ENCODE measurements around the gene KCNA5.

KCNA5 gene

DNA sequence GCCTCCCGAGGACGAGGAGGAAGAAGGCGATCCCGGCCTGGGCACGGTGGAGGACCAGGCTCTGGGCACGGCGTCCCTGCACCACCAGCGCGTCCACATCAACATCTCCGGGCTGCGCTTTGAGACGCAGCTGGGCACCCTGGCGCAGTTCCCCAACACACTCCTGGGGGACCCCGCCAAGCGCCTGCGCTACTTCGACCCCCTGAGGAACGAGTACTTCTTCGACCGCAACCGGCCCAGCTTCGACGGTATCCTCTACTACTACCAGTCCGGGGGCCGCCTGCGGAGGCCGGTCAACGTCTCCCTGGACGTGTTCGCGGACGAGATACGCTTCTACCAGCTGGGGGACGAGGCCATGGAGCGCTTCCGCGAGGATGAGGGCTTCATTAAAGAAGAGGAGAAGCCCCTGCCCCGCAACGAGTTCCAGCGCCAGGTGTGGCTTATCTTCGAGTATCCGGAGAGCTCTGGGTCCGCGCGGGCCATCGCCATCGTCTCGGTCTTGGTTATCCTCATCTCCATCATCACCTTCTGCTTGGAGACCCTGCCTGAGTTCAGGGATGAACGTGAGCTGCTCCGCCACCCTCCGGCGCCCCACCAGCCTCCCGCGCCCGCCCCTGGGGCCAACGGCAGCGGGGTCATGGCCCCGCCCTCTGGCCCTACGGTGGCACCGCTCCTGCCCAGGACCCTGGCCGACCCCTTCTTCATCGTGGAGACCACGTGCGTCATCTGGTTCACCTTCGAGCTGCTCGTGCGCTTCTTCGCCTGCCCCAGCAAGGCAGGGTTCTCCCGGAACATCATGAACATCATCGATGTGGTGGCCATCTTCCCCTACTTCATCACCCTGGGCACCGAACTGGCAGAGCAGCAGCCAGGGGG is 979 bp downstream of the KCNA5 start:
- Histone ChIP-seq H3K27ac (replicated peaks) (no peak overlapping the region), H3K4me3 (replicated peaks; ENCODE audit: insufficient read depth, low read length) (no peak overlapping the region), H3K27me3 (ENCODE audit: insufficient read depth, poor library complexity, severe bottlenecking) (peaks cover 26% of the 10 kb centered on the region)
- DNase-seq (ENCODE audit: low read depth in 1 of 2, low spot score in 1 of 2) = no peak
- TF ChIP-seq SPI1 (IDR thresholded peaks at IDR 0.05; ENCODE audit: borderline replicate concordance, low read depth) (no peak), POLR2AphosphoS5 (IDR thresholded peaks at IDR 0.05; ENCODE audit: low read depth) (no peak), GABPA (IDR thresholded peaks at IDR 0.05; ENCODE audit: low read depth) (no peak)
- TF ChIP-seq, protein P1, sequence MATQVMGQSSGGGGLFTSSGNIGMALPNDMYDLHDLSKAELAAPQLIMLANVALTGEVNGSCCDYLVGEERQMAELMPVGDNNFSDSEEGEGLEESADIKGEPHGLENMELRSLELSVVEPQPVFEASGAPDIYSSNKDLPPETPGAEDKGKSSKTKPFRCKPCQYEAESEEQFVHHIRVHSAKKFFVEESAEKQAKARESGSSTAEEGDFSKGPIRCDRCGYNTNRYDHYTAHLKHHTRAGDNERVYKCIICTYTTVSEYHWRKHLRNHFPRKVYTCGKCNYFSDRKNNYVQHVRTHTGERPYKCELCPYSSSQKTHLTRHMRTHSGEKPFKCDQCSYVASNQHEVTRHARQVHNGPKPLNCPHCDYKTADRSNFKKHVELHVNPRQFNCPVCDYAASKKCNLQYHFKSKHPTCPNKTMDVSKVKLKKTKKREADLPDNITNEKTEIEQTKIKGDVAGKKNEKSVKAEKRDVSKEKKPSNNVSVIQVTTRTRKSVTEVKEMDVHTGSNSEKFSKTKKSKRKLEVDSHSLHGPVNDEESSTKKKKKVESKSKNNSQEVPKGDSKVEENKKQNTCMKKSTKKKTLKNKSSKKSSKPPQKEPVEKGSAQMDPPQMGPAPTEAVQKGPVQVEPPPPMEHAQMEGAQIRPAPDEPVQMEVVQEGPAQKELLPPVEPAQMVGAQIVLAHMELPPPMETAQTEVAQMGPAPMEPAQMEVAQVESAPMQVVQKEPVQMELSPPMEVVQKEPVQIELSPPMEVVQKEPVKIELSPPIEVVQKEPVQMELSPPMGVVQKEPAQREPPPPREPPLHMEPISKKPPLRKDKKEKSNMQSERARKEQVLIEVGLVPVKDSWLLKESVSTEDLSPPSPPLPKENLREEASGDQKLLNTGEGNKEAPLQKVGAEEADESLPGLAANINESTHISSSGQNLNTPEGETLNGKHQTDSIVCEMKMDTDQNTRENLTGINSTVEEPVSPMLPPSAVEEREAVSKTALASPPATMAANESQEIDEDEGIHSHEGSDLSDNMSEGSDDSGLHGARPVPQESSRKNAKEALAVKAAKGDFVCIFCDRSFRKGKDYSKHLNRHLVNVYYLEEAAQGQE (IDR thresholded peaks at IDR 0.05; ENCODE audit: insufficient replicate concordance, low read depth) = no peak
- TF ChIP-seq, protein P2, sequence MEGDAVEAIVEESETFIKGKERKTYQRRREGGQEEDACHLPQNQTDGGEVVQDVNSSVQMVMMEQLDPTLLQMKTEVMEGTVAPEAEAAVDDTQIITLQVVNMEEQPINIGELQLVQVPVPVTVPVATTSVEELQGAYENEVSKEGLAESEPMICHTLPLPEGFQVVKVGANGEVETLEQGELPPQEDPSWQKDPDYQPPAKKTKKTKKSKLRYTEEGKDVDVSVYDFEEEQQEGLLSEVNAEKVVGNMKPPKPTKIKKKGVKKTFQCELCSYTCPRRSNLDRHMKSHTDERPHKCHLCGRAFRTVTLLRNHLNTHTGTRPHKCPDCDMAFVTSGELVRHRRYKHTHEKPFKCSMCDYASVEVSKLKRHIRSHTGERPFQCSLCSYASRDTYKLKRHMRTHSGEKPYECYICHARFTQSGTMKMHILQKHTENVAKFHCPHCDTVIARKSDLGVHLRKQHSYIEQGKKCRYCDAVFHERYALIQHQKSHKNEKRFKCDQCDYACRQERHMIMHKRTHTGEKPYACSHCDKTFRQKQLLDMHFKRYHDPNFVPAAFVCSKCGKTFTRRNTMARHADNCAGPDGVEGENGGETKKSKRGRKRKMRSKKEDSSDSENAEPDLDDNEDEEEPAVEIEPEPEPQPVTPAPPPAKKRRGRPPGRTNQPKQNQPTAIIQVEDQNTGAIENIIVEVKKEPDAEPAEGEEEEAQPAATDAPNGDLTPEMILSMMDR (IDR thresholded peaks at IDR 0.05; ENCODE audit: insufficient read depth, low read length) = no peak

DNA sequence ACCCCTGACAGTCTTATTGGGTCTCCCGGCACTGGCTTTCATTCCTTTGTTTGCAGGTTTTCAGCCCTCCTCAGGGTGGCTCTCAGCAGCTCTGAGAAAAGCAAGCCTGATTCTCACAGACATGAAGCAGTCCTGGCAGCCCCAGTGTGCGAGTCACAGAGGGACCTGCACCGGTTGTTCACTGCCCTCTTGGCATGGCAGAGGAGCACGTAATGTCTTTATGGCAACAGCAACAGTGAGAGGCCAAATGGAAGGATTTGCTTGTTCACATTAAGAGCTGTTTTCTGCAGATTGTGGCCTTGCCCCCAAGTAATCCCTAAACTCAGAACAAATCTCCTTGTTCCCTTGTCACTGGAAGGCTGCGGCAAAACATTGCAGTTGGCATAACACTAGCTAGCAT is 3.4 kb downstream of the KCNA5 start:
- TF ChIP-seq POLR2AphosphoS5 (IDR thresholded peaks at IDR 0.05; ENCODE audit: low read depth) (no peak), GABPA (IDR thresholded peaks at IDR 0.05; ENCODE audit: low read depth) (no peak), SPI1 (IDR thresholded peaks at IDR 0.05; ENCODE audit: borderline replicate concordance, low read depth) (no peak)
- TF ChIP-seq, protein P1 (IDR thresholded peaks at IDR 0.05; ENCODE audit: insufficient replicate concordance, low read depth) = no peak
- TF ChIP-seq, protein P2 (IDR thresholded peaks at IDR 0.05; ENCODE audit: insufficient read depth, low read length) = no peak
- Histone ChIP-seq H3K4me3 (replicated peaks; ENCODE audit: insufficient read depth, low read length) (no peak overlapping the region), H3K27ac (replicated peaks) (no peak overlapping the region), H3K27me3 (ENCODE audit: insufficient read depth, poor library complexity, severe bottlenecking) (peaks cover 15% of the 10 kb centered on the region)
- DNase-seq (ENCODE audit: low read depth in 1 of 2, low spot score in 1 of 2) = no peak

DNA sequence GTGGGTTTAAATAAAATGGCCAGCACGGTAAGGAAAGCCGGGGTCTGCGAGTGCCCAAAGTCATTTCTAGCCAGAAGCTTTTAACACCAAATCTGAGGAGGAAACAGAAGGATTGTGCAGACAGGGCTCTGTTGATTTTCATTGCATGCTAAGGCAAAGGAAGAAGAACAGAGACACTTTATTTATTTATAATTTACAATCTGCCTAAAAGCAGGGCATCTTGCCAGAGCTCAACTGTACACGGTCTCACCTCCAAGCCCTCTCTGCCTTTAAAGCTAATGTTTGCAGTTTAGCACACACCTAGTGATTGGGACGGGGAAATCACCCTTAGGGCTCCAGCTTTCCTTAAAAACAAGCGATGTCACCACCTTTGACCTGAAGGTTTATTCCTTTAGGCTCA is 4.0 kb downstream of the KCNA5 start:
- H3K27ac ChIP-seq (replicated peaks) = no peak overlapping the region
- no peak overlapping the region for H3K4me3 ChIP-seq (replicated peaks; ENCODE audit: insufficient read depth, low read length)
- no peak for DNase-seq (ENCODE audit: low read depth in 1 of 2, low spot score in 1 of 2)
- TF ChIP-seq, protein P1 (IDR thresholded peaks at IDR 0.05; ENCODE audit: insufficient replicate concordance, low read depth) = no peak
- no peak for TF ChIP-seq GABPA (IDR thresholded peaks at IDR 0.05; ENCODE audit: low read depth)
- no peak for TF ChIP-seq SPI1 (IDR thresholded peaks at IDR 0.05; ENCODE audit: borderline replicate concordance, low read depth)
- H3K27me3 ChIP-seq (ENCODE audit: insufficient read depth, poor library complexity, severe bottlenecking) = peaks cover 9% of the 10 kb centered on the region

Data from HL-60 (cell line).